GM12891 (cell line): ENCODE results near the gene GGNBP2.

ENCODE experiments used
- DNase-seq: peaks from one replicate; pipeline ENCODE4 v3.0.0; 2011; ENCODE audit warnings: low spot score; ENCODE audit not compliant: insufficient read length
- FAIRE-seq: peaks from 2 replicates; lab custom pipeline; 2011; peaks lifted over from hg19 to GRCh38; lab: Jason Lieb, UNC
- PAX5 ChIP-seq: IDR thresholded peaks from 2 replicates; pipeline ENCODE4 v1.6.1; 2011; ENCODE audit warnings: low read length, moderate library complexity, mild to moderate bottlenecking; ENCODE audit not compliant: insufficient read depth, severe bottlenecking
- POLR2A ChIP-seq: IDR thresholded peaks from 2 replicates; pipeline ENCODE4 v1.6.1; 2011; ENCODE audit warnings: low read depth, low read length, control low read depth
- POLR2AphosphoS5 ChIP-seq: IDR thresholded peaks from 2 replicates; pipeline ENCODE4 v1.6.1; 2011; ENCODE audit warnings: low read depth, low read length, control low read depth
- POU2F2 ChIP-seq: IDR thresholded peaks from 2 replicates; pipeline ENCODE4 v1.6.1; 2011; ENCODE audit warnings: low read depth, mild to moderate bottlenecking, control low read depth, low read length, moderate library complexity
- SPI1 ChIP-seq: IDR thresholded peaks from 2 replicates; pipeline ENCODE4 v1.6.1; 2011; ENCODE audit warnings: low read depth, low read length, control low read depth
- TAF1 ChIP-seq: IDR thresholded peaks from 2 replicates; pipeline ENCODE4 v1.6.1; 2011; ENCODE audit warnings: low read depth, low read length, control low read depth

The GGNBP2 gene

GRCh38 chr17:36608794-36609497 lies 64.2 kb downstream of the GGNBP2 start:
- FAIRE-seq (no peak), DNase-seq (no peak)
- TF ChIP-seq POLR2A, result no peak
- no peak for TF ChIP-seq TAF1
- no peak for TF ChIP-seq PAX5
- no peak for TF ChIP-seq SPI1
- no peak for TF ChIP-seq POLR2AphosphoS5
- TF ChIP-seq POU2F2, result no peak

DNA sequence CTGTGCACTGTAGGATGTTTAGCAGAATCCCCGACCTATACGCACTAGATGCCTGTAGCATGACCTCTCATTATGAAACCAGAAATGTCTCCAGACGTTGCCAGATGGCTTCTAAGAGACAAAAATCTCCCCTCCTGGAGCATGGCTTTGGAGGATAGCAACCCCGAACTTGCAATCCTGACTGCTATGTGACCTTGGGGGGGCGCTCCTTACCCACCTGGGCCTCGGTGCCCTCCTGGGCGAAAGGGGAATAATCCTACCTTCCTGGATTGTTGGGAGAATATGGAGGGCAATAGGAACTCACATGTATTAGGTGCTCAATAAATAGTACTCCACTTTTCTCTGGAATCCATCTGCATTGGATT lies 64.8 kb downstream of the GGNBP2 start:
- TF ChIP-seq POLR2AphosphoS5, result no peak
- TF ChIP-seq TAF1, result no peak
- no peak for TF ChIP-seq POLR2A
- TF ChIP-seq SPI1, result no peak
- TF ChIP-seq POU2F2, result no peak
- TF ChIP-seq PAX5, result no peak
- no peak for FAIRE-seq
- no peak for DNase-seq

GRCh38 chr17:36610474-36610873 lies 65.8 kb downstream of the GGNBP2 start:
- DNase-seq, result no peak
- TF ChIP-seq POLR2A (no peak), SPI1 (no peak), POLR2AphosphoS5 (no peak), TAF1 (no peak), PAX5 (no peak), POU2F2 (no peak)
- no peak for FAIRE-seq

GRCh38 chr17:36611345-36612072 lies 66.8 kb downstream of the GGNBP2 start:
- DNase-seq, result no peak
- FAIRE-seq, result no peak
- no peak for TF ChIP-seq POLR2AphosphoS5

DNA sequence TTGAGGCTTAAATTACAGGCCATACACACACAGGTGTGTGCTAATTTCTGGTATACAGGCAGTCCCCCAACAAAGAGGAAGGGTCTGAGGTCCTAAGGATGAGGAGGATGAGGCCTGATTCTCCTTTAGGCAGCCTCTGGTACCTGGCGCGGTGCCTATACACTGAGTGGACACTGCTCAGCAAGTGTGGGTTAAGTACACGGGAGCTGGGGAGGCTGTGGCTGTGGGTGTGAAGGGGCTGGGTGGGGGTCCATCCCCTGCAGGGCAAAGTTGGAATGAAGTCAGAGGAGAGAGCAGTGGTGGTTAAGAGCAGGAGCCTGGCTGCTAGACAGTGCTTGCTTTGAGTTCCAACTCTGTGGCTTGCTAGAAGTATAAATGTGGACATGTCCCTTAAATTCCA lies 67.6 kb downstream of the GGNBP2 start:
- DNase-seq, result no peak
- TF ChIP-seq POLR2AphosphoS5 (no peak), SPI1 (no peak), PAX5 (no peak), POLR2A (no peak), TAF1 (no peak), POU2F2 (no peak)
- FAIRE-seq, result no peak

GRCh38 chr17:36613155-36613554 lies 68.4 kb downstream of the GGNBP2 start:
- FAIRE-seq (no peak), DNase-seq (no peak)
- TF ChIP-seq SPI1 (no peak), TAF1 (no peak), PAX5 (no peak), POLR2A (no peak), POLR2AphosphoS5 (no peak), POU2F2 (no peak)

- TF ChIP-seq POLR2A, result no peak
- TF ChIP-seq POLR2AphosphoS5, result no peak
- TF ChIP-seq SPI1, result no peak
- no peak for TF ChIP-seq PAX5
- TF ChIP-seq POU2F2, result no peak
- DNase-seq, result no peak
- no peak for FAIRE-seq
Measured at GRCh38 chr17:36614081-36614480, 69.4 kb downstream of the GGNBP2 start.

GRCh38 chr17:36614933-36615332 lies 70.2 kb downstream of the GGNBP2 start:
- FAIRE-seq, result no peak
- TF ChIP-seq POU2F2, result no peak
- no peak for TF ChIP-seq PAX5
- no peak for TF ChIP-seq SPI1
- no peak for TF ChIP-seq POLR2A
- no peak for TF ChIP-seq POLR2AphosphoS5
- TF ChIP-seq TAF1, result no peak
- no peak for DNase-seq

- TF ChIP-seq PAX5 (no peak), SPI1 (no peak), TAF1 (no peak), POLR2AphosphoS5 (no peak), POLR2A (no peak), POU2F2 (no peak)
- DNase-seq (no peak), FAIRE-seq (no peak)
Measured at GRCh38 chr17:36616061-36617029, 71.6 kb downstream of the GGNBP2 start.
